ENCODE measurements around the gene HACD2. TPM values are rescaled to one million over a fixed set of nuclear protein-coding genes. Genes with fewer than 3 reads are reported as not detected.

The HACD2 gene
- polyA plus RNA-seq, 1 of the 3 experiments (the other 2 are of a cell fraction), result 13.8 TPM

- TF ChIP-seq SIN3A (IDR thresholded peaks at IDR 0.05; ENCODE audit: borderline replicate concordance, low read depth, low read length), result no peak
- no peak for TF ChIP-seq TCF12 (IDR thresholded peaks at IDR 0.05)
- no peak for TF ChIP-seq IRF3 (IDR thresholded peaks at IDR 0.05; ENCODE audit: low read depth, low read length)
- TF ChIP-seq RAD21 (IDR thresholded peaks at IDR 0.05; ENCODE audit: low read length), result no peak
- no peak for TF ChIP-seq PBX3 (IDR thresholded peaks at IDR 0.05)
- TF ChIP-seq NFIC (IDR thresholded peaks at IDR 0.05; ENCODE audit: borderline replicate concordance), result no peak
These were observed 44.8 kb upstream of the HACD2 start (continued) for GRCh38 chr3:123629747-123630047.

GRCh38 chr3:123628996-123629746, 44.3 kb upstream of the HACD2 start:
- H3K4me1 ChIP-seq (ENCODE audit: control insufficient read depth in 1 of 2, insufficient read depth in 2 of 2, low read depth in 1 of 2, low read length in 1 of 2), result no peaks in the 10 kb centered on the region
- H4K20me1 ChIP-seq (ENCODE audit: insufficient read depth), result no peaks in the 10 kb centered on the region
- no peak overlapping the region for H3K4me2 ChIP-seq
- no peak overlapping the region for H2AFZ ChIP-seq (ENCODE audit: low read depth)
- H3K79me2 ChIP-seq (ENCODE audit: insufficient read depth), result no peaks in the 10 kb centered on the region; the same call in 1 of the 2 replicates
- 95% methylated on average over 19 of the region's 22 CpGs for WGBS (ENCODE audit: low lambda C conversion rate)
- TF ChIP-seq MXI1 (IDR thresholded peaks at IDR 0.05; ENCODE audit: low read depth, low read length) (no peak), CHD2 (IDR thresholded peaks at IDR 0.05; ENCODE audit: low read length, partially characterized antibody) (no peak), RXRA (IDR thresholded peaks at IDR 0.05; ENCODE audit: borderline replicate concordance, low read depth) (no peak), FOSL2 (IDR thresholded peaks at IDR 0.05; ENCODE audit: borderline replicate concordance, low read depth) (no peak), PBX3 (IDR thresholded peaks at IDR 0.05) (no peak), CTCF (IDR thresholded peaks at IDR 0.05) (no peak), IRF3 (IDR thresholded peaks at IDR 0.05; ENCODE audit: low read depth, low read length) (no peak), USF2 (IDR thresholded peaks at IDR 0.05; ENCODE audit: borderline replicate concordance, low read depth, low read length) (no peak), RAD21 (IDR thresholded peaks at IDR 0.05; ENCODE audit: low read length) (no peak), SMC3 (IDR thresholded peaks at IDR 0.05; ENCODE audit: low read depth, low read length) (no peak), GATA2 (CRISPR knock-in tag; IDR thresholded peaks at IDR 0.05) (no peak), MAX (IDR thresholded peaks at IDR 0.05; ENCODE audit: low read depth) (no peak), NFIC (IDR thresholded peaks at IDR 0.05; ENCODE audit: borderline replicate concordance) (no peak), GABPA (IDR thresholded peaks at IDR 0.05; ENCODE audit: low read depth) (no peak), TCF12 (IDR thresholded peaks at IDR 0.05) (no peak), EZH2phosphoT487 (IDR thresholded peaks at IDR 0.05; ENCODE audit: borderline replicate concordance, low read depth) (no peak), POLR2AphosphoS5 (IDR thresholded peaks at IDR 0.05; ENCODE audit: low read depth, low read length) (no peak), MEF2A (IDR thresholded peaks at IDR 0.05; ENCODE audit: borderline replicate concordance, low read depth) (no peak), TEAD4 (IDR thresholded peaks at IDR 0.05; ENCODE audit: borderline replicate concordance, insufficient read depth) (no peak), TAF1 (IDR thresholded peaks at IDR 0.05; ENCODE audit: borderline replicate concordance, low read depth, low read length) (no peak)
- peaks cover 5% of the 10 kb centered on the region for H3F3A ChIP-seq (replicated peaks; ENCODE audit: insufficient read depth)
- no peaks in the 10 kb centered on the region for H3K27me3 ChIP-seq (ENCODE audit: insufficient read depth)
- DNase-seq, result no peak
- POLR2A ChIA-PET, result no interaction called here
- no peaks in the 10 kb centered on the region for H3K9me2 ChIP-seq
- H3K36me3 ChIP-seq (replicated peaks in 1 of 2; ENCODE audit: control insufficient read depth in 1 of 2, insufficient read depth in 2 of 2, low read length in 1 of 2), result peaks cover 56 to 79% of the 10 kb centered on the region in 2 experiments
- CTCF ChIA-PET, result interaction anchor here (1.0 to 1.3 kb wide), 3 partner anchors 10 to 13 kb away, joined by 3 read pairs; no protein-coding TSS in a partner anchor
- H3K4me3 ChIP-seq (ENCODE audit: low read depth in 2 of 2, low read length in 1 of 2), result no peak overlapping the region
- no peak overlapping the region for H3K27ac ChIP-seq (ENCODE audit: low read depth in 2 of 2, low read length in 1 of 2)
- no peaks in the 10 kb centered on the region for H3K9me3 ChIP-seq
- H3K9ac ChIP-seq, result no peak overlapping the region

All from SK-N-SH (cell line).